Measurements from ENCODE around the gene FOLR3.
"Not testable (repeated sequence)": the region's sequence is repeated elsewhere in the genome, so short reads cannot be mapped to it uniquely, and the experiment has no call there.

FOLR3 gene

GRCh38 chr11:72138821-72139390 lies 3.4 kb downstream of the FOLR3 start:
- TF ChIP-seq POU2F2 (IDR thresholded peaks at IDR 0.05; ENCODE audit: low read depth, low read length) (no peak), TAF1 (IDR thresholded peaks at IDR 0.05; ENCODE audit: low read depth, low read length) (no peak), POLR2AphosphoS5 (IDR thresholded peaks at IDR 0.05; ENCODE audit: low read depth, low read length) (no peak), PAX5 (IDR thresholded peaks at IDR 0.05; ENCODE audit: insufficient read depth, low read length, severe bottlenecking) (no peak), POLR2A (IDR thresholded peaks at IDR 0.05; ENCODE audit: low read depth, low read length) (no peak), SPI1 (IDR thresholded peaks at IDR 0.05; ENCODE audit: low read depth, low read length) (no peak)
- no peak for FAIRE-seq
- no peak for DNase-seq (ENCODE audit: insufficient read length, low spot score)

GRCh38 chr11:72139500-72139899 lies 4.0 kb downstream of the FOLR3 start:
- no peak for DNase-seq (ENCODE audit: insufficient read length, low spot score)
- no peak for FAIRE-seq
- TF ChIP-seq PAX5 (IDR thresholded peaks at IDR 0.05; ENCODE audit: insufficient read depth, low read length, severe bottlenecking) (no peak), SPI1 (IDR thresholded peaks at IDR 0.05; ENCODE audit: low read depth, low read length) (no peak), POLR2AphosphoS5 (IDR thresholded peaks at IDR 0.05; ENCODE audit: low read depth, low read length) (no peak), TAF1 (IDR thresholded peaks at IDR 0.05; ENCODE audit: low read depth, low read length) (no peak), POU2F2 (IDR thresholded peaks at IDR 0.05; ENCODE audit: low read depth, low read length) (no peak), POLR2A (IDR thresholded peaks at IDR 0.05; ENCODE audit: low read depth, low read length) (no peak)

- FAIRE-seq: no peak
- TF ChIP-seq SPI1 (IDR thresholded peaks at IDR 0.05; ENCODE audit: low read depth, low read length) (no peak), PAX5 (IDR thresholded peaks at IDR 0.05; ENCODE audit: insufficient read depth, low read length, severe bottlenecking) (no peak), POLR2A (IDR thresholded peaks at IDR 0.05; ENCODE audit: low read depth, low read length) (no peak), POLR2AphosphoS5 (IDR thresholded peaks at IDR 0.05; ENCODE audit: low read depth, low read length) (no peak), POU2F2 (IDR thresholded peaks at IDR 0.05; ENCODE audit: low read depth, low read length) (no peak), TAF1 (IDR thresholded peaks at IDR 0.05; ENCODE audit: low read depth, low read length) (no peak)
- no peak for DNase-seq (ENCODE audit: insufficient read length, low spot score)
These were observed 5.1 kb downstream of the FOLR3 start for GRCh38 chr11:72140661-72141060.

- TF ChIP-seq SPI1 (IDR thresholded peaks at IDR 0.05; ENCODE audit: low read depth, low read length) (no peak), TAF1 (IDR thresholded peaks at IDR 0.05; ENCODE audit: low read depth, low read length) (no peak), PAX5 (IDR thresholded peaks at IDR 0.05; ENCODE audit: insufficient read depth, low read length, severe bottlenecking) (no peak), POU2F2 (IDR thresholded peaks at IDR 0.05; ENCODE audit: low read depth, low read length) (no peak), POLR2A (IDR thresholded peaks at IDR 0.05; ENCODE audit: low read depth, low read length) (no peak), POLR2AphosphoS5 (IDR thresholded peaks at IDR 0.05; ENCODE audit: low read depth, low read length) (no peak)
- FAIRE-seq (no peak), DNase-seq (ENCODE audit: insufficient read length, low spot score) (no peak)
These were observed 5.5 kb downstream of the FOLR3 start for GRCh38 chr11:72141066-72141465.

- DNase-seq (ENCODE audit: insufficient read length, low spot score); FAIRE-seq: not testable (repeated sequence)
These were observed 6.6 kb downstream of the FOLR3 start for GRCh38 chr11:72142086-72142485.

- FAIRE-seq: peak; percentile 87
These were observed 7.0 kb downstream of the FOLR3 start for GRCh38 chr11:72142543-72142942.

GRCh38 chr11:72144807-72145565 lies 9.5 kb downstream of the FOLR3 start:
- FAIRE-seq (no peak), DNase-seq (ENCODE audit: insufficient read length, low spot score) (no peak)

More at GRCh38 chr11:72142543-72142942, 7.0 kb downstream of the FOLR3 start:
- not testable (repeated sequence) for DNase-seq (ENCODE audit: insufficient read length, low spot score)

GRCh38 chr11:72146625-72147024 lies 11.1 kb downstream of the FOLR3 start:
- TF ChIP-seq SPI1 (IDR thresholded peaks at IDR 0.05; ENCODE audit: low read depth, low read length) (no peak), POLR2AphosphoS5 (IDR thresholded peaks at IDR 0.05; ENCODE audit: low read depth, low read length) (no peak), POLR2A (IDR thresholded peaks at IDR 0.05; ENCODE audit: low read depth, low read length) (no peak)
- DNase-seq (ENCODE audit: insufficient read length, low spot score) (no peak), FAIRE-seq (no peak)

More at GRCh38 chr11:72144807-72145565, 9.5 kb downstream of the FOLR3 start:
- TF ChIP-seq POU2F2 (IDR thresholded peaks at IDR 0.05; ENCODE audit: low read depth, low read length) (no peak), PAX5 (IDR thresholded peaks at IDR 0.05; ENCODE audit: insufficient read depth, low read length, severe bottlenecking) (no peak), POLR2A (IDR thresholded peaks at IDR 0.05; ENCODE audit: low read depth, low read length) (no peak), SPI1 (IDR thresholded peaks at IDR 0.05; ENCODE audit: low read depth, low read length) (no peak), POLR2AphosphoS5 (IDR thresholded peaks at IDR 0.05; ENCODE audit: low read depth, low read length) (no peak), TAF1 (IDR thresholded peaks at IDR 0.05; ENCODE audit: low read depth, low read length) (no peak)

- no peak for FAIRE-seq
- DNase-seq (ENCODE audit: insufficient read length, low spot score): no peak
- no peak for TF ChIP-seq PAX5 (IDR thresholded peaks at IDR 0.05; ENCODE audit: insufficient read depth, low read length, severe bottlenecking)
- TF ChIP-seq POU2F2 (IDR thresholded peaks at IDR 0.05; ENCODE audit: low read depth, low read length): no peak
- no peak for TF ChIP-seq TAF1 (IDR thresholded peaks at IDR 0.05; ENCODE audit: low read depth, low read length)
- no peak for TF ChIP-seq POLR2AphosphoS5 (IDR thresholded peaks at IDR 0.05; ENCODE audit: low read depth, low read length)
- TF ChIP-seq POLR2A (IDR thresholded peaks at IDR 0.05; ENCODE audit: low read depth, low read length): no peak
- TF ChIP-seq SPI1 (IDR thresholded peaks at IDR 0.05; ENCODE audit: low read depth, low read length): no peak
These were observed 15.4 kb downstream of the FOLR3 start for GRCh38 chr11:72150882-72151281.

- FAIRE-seq; DNase-seq (ENCODE audit: insufficient read length, low spot score): not testable (repeated sequence)
These were observed 18.3 kb downstream of the FOLR3 start for GRCh38 chr11:72153874-72154273.

Data from GM12891 (cell line).